Thyroid gland (tissue), 4 donors: Measurements from ENCODE around the gene MSH5. TPM values are rescaled to one million over a fixed set of nuclear protein-coding genes. Genes with fewer than 3 reads are reported as not detected.

Experiments
- DNase-seq, 2 donors: peaks; one replicate each; pipeline ENCODE4 v3.0.0-alpha.2; 2019
- H3K27ac ChIP-seq, 3 donors: fragments of 200-600 bp; sonication (generic); 1 replicate in 2 of 3; 2 replicates in 1 of 3; pipeline ENCODE4 v1.5.1; 2016 to 2019; ENCODE audit warnings: mild to moderate bottlenecking in 1 of 3, moderate library complexity in 1 of 3
- H3K27me3 ChIP-seq: fragments of 200-600 bp; sonication (generic); one replicate; pipeline ENCODE4 v1.5.1; 2019
- H3K36me3 ChIP-seq, 2 donors: fragments of 200-600 bp; sonication (generic); one replicate each; pipeline ENCODE4 v1.5.1; 2016 to 2019
- H3K4me1 ChIP-seq, 2 donors: fragments of 200-600 bp; sonication (generic); one replicate each; pipeline ENCODE4 v1.5.1; 2017 to 2019
- H3K4me3 ChIP-seq, 3 donors: fragments of 200-600 bp; sonication (generic); replicated peaks in 1 of 3; 1 replicate in 2 of 3; 2 replicates in 1 of 3; pipeline ENCODE4 v1.5.1; 2016; ENCODE audit warnings: mild to moderate bottlenecking in 1 of 3
- H3K9me3 ChIP-seq: fragments of 200-600 bp; sonication (generic); one replicate; pipeline ENCODE4 v1.5.1; 2017
- POLR2A ChIP-seq, 2 donors: fragments of 450-650 bp; IDR thresholded peaks; one replicate each; pipeline ENCODE4 v1.6.1; 2017; ENCODE audit warnings: antibody characterized with exemption in 2 of 2, mild to moderate bottlenecking in 2 of 2, moderate library complexity in 1 of 2
- WGBS, 2 donors: methylation state at CpG; one replicate each; pipeline ENCODE4 v1.1.5; 2017; 5-methylcytosine and 5-hydroxymethylcytosine counted together
- intact Hi-C: fragments of 100-400 bp; cut with DNase I; formaldehyde crosslinking; loops from one replicate; pipeline ENCODE4 v1.15.1; 2023
- total RNA-seq, 4 donors: library from RNA; depleted of rRNA; stranded (reverse); fragments of >200 nt; gene quantifications; one replicate each; pipeline ENCODE4 v1.2.3, GENCODE V29; 2016
- TF ChIP-seq, protein P1 (sequence below), 6 experiments: fragments of 200-600 bp in 3 of 6; fragments of 450-650 bp in 3 of 6; sonication (generic) in 3 of 6; IDR thresholded peaks; one replicate each; pipeline ENCODE4 v1.5.1; 2016 to 2019; ENCODE audit warnings: antibody characterized with exemption in 6 of 6, mild to moderate bottlenecking in 2 of 6, inconsistent platforms in 1 of 6, moderate library complexity in 1 of 6

Gene MSH5
- total RNA-seq, 4 donors from 2014 or later, result 5.6 to 11.2 (median 7.2) TPM

DNA sequence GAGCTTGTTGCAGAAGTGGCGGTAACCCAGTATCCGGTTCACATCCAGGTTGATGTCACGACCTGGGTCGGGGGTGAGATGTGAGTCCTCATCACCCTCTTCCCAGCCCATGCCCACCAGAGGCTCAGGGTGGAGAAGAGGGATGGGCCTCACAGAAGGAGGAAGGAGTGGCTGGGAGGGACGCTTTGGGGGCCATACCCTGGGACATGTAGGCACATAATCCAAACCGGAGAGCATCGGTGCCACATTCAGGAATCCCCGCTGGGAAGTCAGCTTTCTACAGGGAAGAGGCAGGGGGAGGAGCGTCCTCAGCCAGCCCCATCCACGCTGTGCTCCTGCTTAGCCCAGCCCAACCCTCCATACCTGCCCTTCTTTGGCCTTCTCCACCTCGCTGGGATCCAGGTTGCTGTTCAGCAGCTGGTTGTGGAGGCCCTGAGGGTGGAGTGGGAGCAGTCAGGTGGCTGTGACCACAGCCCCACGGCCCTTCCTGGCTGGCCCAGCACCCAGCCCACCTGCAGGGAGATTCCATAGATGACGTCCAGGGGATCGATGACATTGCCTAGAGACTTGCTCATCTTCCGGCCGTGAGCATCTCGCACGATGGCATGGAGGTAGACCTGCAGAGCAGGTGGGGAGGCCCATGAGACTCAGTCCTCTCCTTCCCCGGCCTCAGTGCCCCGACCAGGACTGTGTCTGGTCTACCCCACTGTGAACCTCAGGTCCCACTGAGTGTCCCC is 40.9 kb downstream of the MSH5 start:
- Histone ChIP-seq H3K4me3 (no peak overlapping the region), H3K4me1 (peaks cover 8 to 14% of the 10 kb centered on the region in 2 donors), H3K27me3 (no peaks in the 10 kb centered on the region), H3K9me3 (no peaks in the 10 kb centered on the region), H3K36me3 (peaks cover 56 to 60% of the 10 kb centered on the region in 2 donors), H3K27ac (no peak overlapping the region)
- no peak for TF ChIP-seq POLR2A (IDR thresholded peaks at IDR 0.05)
- TF ChIP-seq, protein P1, sequence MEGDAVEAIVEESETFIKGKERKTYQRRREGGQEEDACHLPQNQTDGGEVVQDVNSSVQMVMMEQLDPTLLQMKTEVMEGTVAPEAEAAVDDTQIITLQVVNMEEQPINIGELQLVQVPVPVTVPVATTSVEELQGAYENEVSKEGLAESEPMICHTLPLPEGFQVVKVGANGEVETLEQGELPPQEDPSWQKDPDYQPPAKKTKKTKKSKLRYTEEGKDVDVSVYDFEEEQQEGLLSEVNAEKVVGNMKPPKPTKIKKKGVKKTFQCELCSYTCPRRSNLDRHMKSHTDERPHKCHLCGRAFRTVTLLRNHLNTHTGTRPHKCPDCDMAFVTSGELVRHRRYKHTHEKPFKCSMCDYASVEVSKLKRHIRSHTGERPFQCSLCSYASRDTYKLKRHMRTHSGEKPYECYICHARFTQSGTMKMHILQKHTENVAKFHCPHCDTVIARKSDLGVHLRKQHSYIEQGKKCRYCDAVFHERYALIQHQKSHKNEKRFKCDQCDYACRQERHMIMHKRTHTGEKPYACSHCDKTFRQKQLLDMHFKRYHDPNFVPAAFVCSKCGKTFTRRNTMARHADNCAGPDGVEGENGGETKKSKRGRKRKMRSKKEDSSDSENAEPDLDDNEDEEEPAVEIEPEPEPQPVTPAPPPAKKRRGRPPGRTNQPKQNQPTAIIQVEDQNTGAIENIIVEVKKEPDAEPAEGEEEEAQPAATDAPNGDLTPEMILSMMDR (IDR thresholded peaks at IDR 0.05), result no peak
- intact Hi-C loops, result no loop called here
- 90 to 93% methylated on average over 12 to 15 of the region's 20 CpGs for WGBS, 2 donors
- DNase-seq, result no peak

DNA sequence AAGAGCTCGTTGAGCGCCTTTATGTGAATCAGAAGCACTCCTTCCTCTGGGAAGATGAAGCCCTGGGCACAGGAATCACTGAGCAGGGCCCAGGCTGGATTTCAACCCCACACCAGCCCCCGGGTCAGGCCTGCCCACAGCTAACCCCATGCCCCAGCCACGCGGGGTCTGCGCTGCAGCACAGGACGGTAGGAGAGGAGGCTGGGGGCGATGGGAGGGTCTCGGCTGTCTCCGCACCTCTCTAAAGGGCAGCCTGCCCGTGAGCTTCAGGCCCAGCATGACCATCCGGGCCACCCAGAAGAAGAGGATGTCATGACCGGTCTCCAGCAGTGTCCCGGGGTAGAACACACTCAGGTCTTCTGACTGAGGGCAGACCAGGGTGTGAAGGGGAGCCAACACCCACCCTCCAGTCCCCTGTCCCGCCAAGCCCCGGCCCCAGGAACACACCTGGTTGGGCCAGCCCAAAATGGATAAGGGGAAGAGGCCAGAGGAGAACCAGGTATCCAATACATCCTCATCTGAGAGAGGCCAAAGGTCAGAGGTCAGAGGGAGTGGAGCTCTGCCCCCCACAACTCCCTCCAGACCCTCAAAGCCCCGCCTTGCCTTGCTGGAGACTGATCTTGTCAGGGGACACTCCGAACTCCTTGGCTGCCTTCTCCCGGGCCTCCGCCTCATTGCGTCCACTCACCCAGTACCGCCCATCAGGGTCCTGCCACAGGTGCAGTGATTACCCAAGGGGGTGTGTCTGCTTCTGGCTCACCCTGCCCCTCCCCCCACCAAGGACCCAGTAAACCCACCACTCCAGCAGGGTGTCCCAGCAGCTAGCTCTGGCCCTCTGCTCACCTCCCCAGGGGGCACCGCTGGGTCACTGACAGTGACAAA is 41.7 kb downstream of the MSH5 start:
- intact Hi-C loops, result no loop called here
- no peak for TF ChIP-seq POLR2A (IDR thresholded peaks at IDR 0.05)
- TF ChIP-seq, protein P1 (IDR thresholded peaks at IDR 0.05), result no peak
- peaks cover 57 to 60% of the 10 kb centered on the region in 2 donors for H3K36me3 ChIP-seq
- WGBS, 2 donors, result 91 to 97% methylated on average over 20 to 21 of the region's 23 CpGs
- H3K4me1 ChIP-seq, result peaks cover 7 to 10% of the 10 kb centered on the region in 2 donors
- no peak for DNase-seq
- no peaks in the 10 kb centered on the region for H3K9me3 ChIP-seq
- H3K4me3 ChIP-seq, result no peak overlapping the region
- no peak overlapping the region for H3K27ac ChIP-seq
- no peaks in the 10 kb centered on the region for H3K27me3 ChIP-seq

DNA sequence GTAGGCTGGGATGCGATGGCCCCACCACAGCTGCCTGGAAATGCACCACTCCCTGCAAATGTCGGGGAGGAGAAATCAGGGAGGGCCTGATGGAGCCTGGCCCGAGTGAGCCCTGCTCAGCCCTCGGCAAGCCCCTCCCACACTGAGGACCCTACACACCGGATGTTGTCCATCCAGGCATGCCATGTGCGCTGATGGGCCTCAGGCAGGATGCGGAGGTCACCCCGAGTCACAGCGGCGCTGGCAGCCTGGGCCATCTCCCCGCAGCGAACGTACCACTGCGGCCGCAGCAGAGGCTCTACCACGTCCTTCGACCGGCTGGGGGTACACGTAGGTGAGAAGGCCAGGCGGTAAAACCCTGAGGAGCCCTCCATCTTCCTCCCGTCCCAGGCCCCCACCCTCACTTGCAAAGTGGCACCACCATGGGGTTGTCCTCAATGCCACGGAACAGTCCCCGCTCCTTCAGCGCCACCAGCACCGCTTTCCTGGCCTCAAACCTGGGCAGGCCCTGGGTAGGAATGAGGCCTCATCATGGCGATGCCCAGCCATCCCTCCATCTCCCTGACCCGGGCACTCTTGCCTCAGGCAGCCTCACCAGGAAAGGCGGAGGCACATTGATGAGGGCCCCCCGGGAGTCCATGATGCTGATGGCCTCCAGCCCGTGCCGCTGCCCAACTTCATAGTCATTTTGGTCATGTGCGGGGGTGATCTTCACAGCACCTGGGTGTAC is 42.5 kb downstream of the MSH5 start:
- intact Hi-C loops, result no loop called here
- WGBS, 2 donors, result 92 to 93% methylated on average over 3 to 5 of the region's 32 CpGs
- peaks cover 0 to 2% of the 10 kb centered on the region in 2 donors for H3K4me1 ChIP-seq
- H3K36me3 ChIP-seq, result peaks cover 57 to 60% of the 10 kb centered on the region in 2 donors
- H3K4me3 ChIP-seq, result no peak overlapping the region
- H3K9me3 ChIP-seq, result no peaks in the 10 kb centered on the region
- H3K27me3 ChIP-seq, result no peaks in the 10 kb centered on the region
- no peak for DNase-seq
- TF ChIP-seq POLR2A (IDR thresholded peaks at IDR 0.05), result no peak
- TF ChIP-seq, protein P1 (IDR thresholded peaks at IDR 0.05), result no peak
- no peak overlapping the region for H3K27ac ChIP-seq

DNA sequence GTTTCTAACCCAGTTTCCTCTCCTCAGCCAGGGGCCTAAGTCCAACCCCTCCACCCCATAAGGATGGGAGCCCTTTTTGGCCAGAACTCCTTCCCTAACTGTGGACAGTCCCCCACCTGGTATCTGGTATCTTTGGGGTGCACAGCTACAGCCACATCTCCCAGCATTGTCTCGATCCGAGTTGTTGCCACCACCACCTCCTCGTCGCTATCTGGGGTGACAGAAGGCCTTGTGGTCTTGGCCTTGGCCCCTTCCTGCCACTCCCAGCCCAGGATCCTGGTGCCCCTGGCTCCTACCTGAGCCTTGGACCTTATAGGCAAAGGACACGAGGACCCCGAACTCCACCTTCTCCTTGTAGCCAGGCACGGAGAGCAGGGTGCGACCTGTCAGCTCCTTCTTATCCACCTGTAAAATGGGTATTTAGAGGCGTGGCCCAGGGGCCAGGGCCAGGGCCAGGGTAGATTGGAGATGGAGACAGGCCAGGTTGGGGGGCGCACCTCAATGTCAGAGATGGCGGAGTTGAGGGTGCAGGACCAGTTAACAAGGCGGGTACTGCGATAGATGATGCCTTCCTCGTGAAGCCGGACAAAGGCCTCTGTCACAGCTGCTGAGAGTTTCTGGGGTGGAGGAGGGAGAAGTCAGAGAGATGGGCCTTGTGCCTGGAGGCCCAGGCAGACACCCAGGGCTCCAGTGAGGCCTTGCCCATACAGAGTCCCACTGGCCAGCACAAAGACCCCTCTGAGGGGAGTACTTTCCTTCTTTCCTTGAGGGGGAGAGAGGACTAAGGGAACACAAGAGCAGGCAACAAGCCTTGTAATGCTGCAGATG is 44.5 kb downstream of the MSH5 start:
- DNase-seq, result no peak
- Histone ChIP-seq H3K27me3 (no peaks in the 10 kb centered on the region), H3K4me1 (no peaks in the 10 kb centered on the region), H3K4me3 (no peak overlapping the region), H3K36me3 (peaks cover 51 to 54% of the 10 kb centered on the region in 2 donors), H3K27ac (no peak overlapping the region), H3K9me3 (no peaks in the 10 kb centered on the region)
- TF ChIP-seq POLR2A (IDR thresholded peaks at IDR 0.05), result no peak
- TF ChIP-seq, protein P1 (IDR thresholded peaks at IDR 0.05), result no peak
- intact Hi-C loops, result no loop called here
- 97% methylated on average over 14 to 15 of the region's 15 CpGs for WGBS, 2 donors
